Astrocyte (in vitro differentiated cells and primary cell): ENCODE results near the gene SRC.

Experiments used
- CTCF ChIP-seq: IDR thresholded peaks from 2 replicates; pipeline ENCODE4 v1.5.1; 2011; ENCODE audit warnings: low read depth, mild to moderate bottlenecking, inconsistent platforms, low read length, moderate library complexity; ENCODE audit not compliant: insufficient read depth
- EZH2 ChIP-seq: IDR thresholded peaks from 2 replicates; pipeline ENCODE4 v1.6.1; 2012; ENCODE audit warnings: mild to moderate bottlenecking, low read length, inconsistent platforms; ENCODE audit not compliant: insufficient read depth

GRCh38 chr20:37404461-37404890, 58.5 kb downstream of the SRC start:
- TF ChIP-seq CTCF (no peak), EZH2 (no peak)
